Measurements from ENCODE around the gene RBMXL3.
A peak's percentile ranks its signal among the peaks of the same experiment; 100 is the strongest.
"Not testable (repeated sequence)": the region's sequence is repeated elsewhere in the genome, so short reads cannot be mapped to it uniquely, and the experiment has no call there.

RBMXL3 gene

DNA sequence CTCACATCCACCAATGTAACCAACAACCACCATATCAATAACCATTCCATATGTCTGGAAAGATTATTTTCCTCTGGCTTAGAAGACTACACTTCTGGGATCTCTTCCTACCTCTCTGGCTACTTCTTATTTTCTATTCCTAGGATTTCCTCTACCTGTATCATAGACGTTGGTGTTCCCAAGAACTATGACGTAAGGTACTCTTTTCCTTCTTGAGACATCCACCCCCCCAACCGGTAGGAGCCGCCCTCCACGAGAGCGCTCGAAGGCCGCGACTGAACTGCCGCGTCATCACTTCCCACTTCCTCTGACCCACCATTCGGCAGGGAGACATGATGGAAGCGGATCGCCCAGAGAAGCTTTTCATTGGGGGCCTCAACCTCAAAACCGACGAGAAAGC is at the start of gene RBMXL3:
RBMXL3 (plus strand) TSS at position 301 of the 400 bp plus-strand sequence; CDS start at position 333, 32 bp downstream.
- DNase-seq, result no peak

DNA sequence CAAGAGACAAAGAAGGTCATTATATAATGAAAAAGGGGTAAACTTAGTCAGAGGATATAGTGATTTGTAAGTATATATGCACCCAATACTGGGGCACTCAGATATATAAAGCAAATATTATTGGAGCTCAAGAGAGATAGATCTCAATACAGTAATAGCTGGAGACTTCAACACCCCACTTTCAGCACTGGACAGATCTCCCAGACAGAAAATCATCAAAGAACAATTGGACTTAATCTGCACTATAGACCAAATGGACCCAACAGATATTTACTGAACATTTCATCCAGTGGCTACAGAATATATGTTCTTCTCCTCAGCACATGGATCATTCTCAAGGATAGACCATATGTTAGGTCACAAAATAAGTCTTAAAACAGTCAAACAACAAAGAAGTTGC is 47.2 kb upstream of the RBMXL3 start:
- no peak for DNase-seq

DNA sequence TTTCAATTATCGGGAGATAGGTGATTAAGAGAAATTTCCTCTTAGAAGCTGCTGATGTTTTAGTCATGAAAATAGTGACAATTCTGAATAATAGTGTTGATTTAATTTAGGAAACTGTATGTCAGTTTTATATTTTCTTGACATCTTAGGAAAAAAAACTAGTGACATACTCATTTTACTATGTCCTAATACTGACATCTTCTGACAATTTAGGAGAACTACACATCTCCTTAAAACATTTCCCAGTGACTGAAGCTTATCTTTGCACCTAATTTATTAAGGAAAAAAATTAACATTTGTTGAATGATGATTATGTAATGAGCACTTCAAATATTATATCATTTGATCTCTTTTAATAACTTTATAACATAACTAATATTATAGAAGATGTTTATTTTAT is 42.0 kb upstream of the RBMXL3 start:
- peak; percentile 13 for DNase-seq

DNA sequence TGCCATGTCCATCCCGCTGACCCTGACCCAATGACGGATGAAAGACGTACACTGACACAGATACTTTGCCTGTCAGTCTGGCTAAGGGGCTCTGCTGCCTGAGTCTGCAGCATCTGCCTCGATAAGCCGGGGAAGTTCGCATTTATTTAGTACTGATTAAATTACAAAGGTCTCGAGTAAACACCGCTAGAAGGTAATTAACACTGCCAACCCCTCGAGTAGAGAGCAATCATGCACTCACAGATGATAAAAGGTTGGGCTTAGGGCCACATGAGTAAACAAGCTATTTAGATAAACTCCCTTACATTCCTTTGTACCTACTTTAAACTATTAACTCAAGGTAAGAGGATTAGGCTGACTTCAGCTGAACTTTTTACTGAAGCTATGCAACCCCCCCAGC is 16.0 kb upstream of the RBMXL3 start:
- DNase-seq, result no peak

DNA sequence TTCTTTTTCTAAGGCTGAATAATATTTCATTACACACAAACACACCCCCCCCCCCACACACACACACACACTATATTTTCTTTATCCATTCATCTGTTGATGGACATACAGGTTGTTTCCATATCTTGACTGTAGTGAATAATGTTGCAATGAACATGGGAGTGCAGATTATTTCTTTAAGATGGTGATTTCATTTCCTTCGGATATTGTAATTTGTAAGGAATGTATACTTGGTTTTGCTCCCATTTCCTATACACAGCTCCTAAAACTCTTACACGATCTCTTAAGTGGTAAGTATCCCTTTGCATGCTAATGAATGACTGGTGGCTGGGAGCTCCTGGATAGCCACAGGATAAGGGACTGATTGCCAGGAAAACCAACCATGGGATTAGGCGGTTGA is 14.7 kb upstream of the RBMXL3 start:
- no peak for DNase-seq

GRCh38 chrX:115177932-115178331 is 11.3 kb upstream of the RBMXL3 start:
- DNase-seq, result no peak

- no peak for DNase-seq
Measured at GRCh38 chrX:115178473-115178872, 10.7 kb upstream of the RBMXL3 start.

GRCh38 chrX:115183980-115184379 is 5.2 kb upstream of the RBMXL3 start:
- DNase-seq, result no peak

- DNase-seq, result no peak
Measured at GRCh38 chrX:115189646-115190635, 731 bp downstream of the RBMXL3 start.

- DNase-seq, result no peak
Measured at GRCh38 chrX:115190636-115191489, 1.7 kb downstream of the RBMXL3 start.

- DNase-seq, result no peak
Measured at GRCh38 chrX:115191490-115192243, 2.5 kb downstream of the RBMXL3 start.

- no peak for DNase-seq
Measured at GRCh38 chrX:115192244-115192700, 3.1 kb downstream of the RBMXL3 start.

DNA sequence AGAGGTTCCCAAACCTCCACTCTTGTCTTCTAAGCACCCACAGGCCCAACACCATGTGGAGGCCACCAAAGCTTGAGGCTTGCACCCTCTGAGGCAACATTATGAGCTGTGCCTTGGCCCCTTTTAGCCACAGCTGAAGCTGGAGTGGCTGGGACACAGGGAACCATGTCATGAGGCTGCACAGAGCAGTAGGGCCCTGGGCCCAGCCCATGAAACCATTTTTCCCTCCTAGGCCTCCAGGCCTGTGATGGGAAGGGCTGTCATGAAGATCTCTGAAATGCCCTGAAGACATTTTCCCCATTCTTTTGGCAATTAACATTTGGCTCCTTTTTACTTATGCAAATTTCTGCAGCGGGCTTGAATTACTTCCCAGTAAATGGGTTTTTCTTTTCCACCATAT is 14.8 kb downstream of the RBMXL3 start:
- DNase-seq, result no peak

GRCh38 chrX:115209547-115209946 is 20.3 kb downstream of the RBMXL3 start:
- not testable (repeated sequence) for DNase-seq

GRCh38 chrX:115214151-115214550 is 24.9 kb downstream of the RBMXL3 start:
- no peak for DNase-seq

- DNase-seq, result no peak
Measured at GRCh38 chrX:115214605-115215004, 25.4 kb downstream of the RBMXL3 start.

GRCh38 chrX:115217346-115217745 is 28.1 kb downstream of the RBMXL3 start:
- not testable (repeated sequence) for DNase-seq

DNA sequence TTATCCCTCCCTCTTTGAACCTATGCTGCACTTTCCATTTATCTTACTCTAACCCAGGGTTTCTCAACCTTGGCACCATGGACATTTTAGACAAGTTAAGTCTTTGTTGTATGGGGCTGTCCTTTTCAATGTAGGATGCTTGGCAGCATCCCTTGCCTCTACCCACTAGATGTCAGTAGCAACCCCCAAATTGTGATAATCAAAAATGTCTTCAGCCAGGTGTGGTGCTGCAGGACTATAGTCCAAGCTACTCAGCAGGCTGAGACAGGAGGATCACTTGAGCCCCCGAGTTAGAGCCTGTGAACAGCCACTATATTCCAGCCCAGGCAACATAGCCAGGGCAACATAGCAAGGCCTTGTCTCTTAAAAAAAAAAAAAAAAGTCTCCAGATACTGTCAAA is 37.7 kb downstream of the RBMXL3 start:
- peak; percentile 57 for DNase-seq

GRCh38 chrX:115229337-115230003 is 40.3 kb downstream of the RBMXL3 start:
- no peak for DNase-seq

DNA sequence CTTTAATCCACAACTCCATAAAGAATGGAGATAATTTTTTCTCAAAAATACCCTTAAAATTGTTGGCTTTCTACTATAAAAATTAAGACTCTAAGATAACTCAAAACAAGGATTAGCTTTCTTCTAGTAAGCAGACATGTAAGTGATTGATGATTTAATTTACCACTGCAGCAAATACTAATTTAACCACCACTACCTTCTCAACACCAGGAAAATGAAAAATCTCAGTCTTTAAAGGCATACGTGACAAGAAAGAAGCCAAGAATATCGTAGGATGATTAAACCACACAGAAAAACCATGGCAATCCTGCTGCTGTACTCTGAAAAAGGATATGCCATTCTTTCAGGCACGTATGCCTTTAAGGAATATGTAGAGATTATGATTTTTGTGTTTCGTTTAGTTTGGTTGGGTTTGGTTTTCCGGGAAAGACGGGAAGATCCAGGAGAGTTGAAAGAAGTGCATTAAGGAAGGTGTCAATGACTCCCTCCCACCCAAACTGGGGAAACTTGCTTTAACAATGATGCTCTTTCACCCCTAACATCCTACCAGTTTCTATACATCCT is 43.8 kb downstream of the RBMXL3 start:
- DNase-seq, result no peak

Data from NCI-H510A treated with DMSO at 0.1 percent for 48 hours (cell line).